ENCODE data around the gene BLTP3A. TPM values are rescaled to one million over a fixed set of nuclear protein-coding genes. Genes with fewer than 3 reads are reported as not detected.
"Not testable (repeated sequence)": the region's sequence is repeated elsewhere in the genome, so short reads cannot be mapped to it uniquely, and the experiment has no call there.

The BLTP3A gene
- total RNA-seq, 1 donor from 2014 or later = 12.9 TPM

GRCh38 chr6:34788111-34788510, 3.8 kb upstream of the BLTP3A start:
- intact Hi-C loops (cut with micrococcal nuclease) = no loop called here

- intact Hi-C loops (cut with micrococcal nuclease) = loop anchor here (2.0 kb wide), 1 partner anchor 264 kb away; no protein-coding TSS in a partner anchor
Observed at GRCh38 chr6:34791164-34791700, 651 bp upstream of the BLTP3A start.

- intact Hi-C loops (cut with micrococcal nuclease) = loop anchor here (1.0 kb wide), 2 partner anchors 36 to 95 kb away; partner anchors contain the start of genes SNRPC and TAF11
Observed at GRCh38 chr6:34792605-34793500, 970 bp downstream of the BLTP3A start.

GRCh38 chr6:34793877-34794276, 2.0 kb downstream of the BLTP3A start:
- intact Hi-C loops (cut with micrococcal nuclease) = loop anchor here (1.0 kb wide), 1 partner anchor 94 kb away; the partner anchor contains the start of gene TAF11

- intact Hi-C loops (cut with micrococcal nuclease) = no loop called here
Observed at GRCh38 chr6:34795836-34796425, 4.0 kb downstream of the BLTP3A start.

- intact Hi-C loops (cut with micrococcal nuclease) = no loop called here
Observed at GRCh38 chr6:34798057-34798456, 6.2 kb downstream of the BLTP3A start.

GRCh38 chr6:34799547-34799946, 7.7 kb downstream of the BLTP3A start:
- intact Hi-C loops (cut with micrococcal nuclease) = no loop called here

GRCh38 chr6:34804543-34804942, 12.7 kb downstream of the BLTP3A start:
- intact Hi-C loops (cut with micrococcal nuclease) = no loop called here

- intact Hi-C loops (cut with micrococcal nuclease) = not testable (repeated sequence)
Observed at GRCh38 chr6:34805074-34805473, 13.2 kb downstream of the BLTP3A start.

- intact Hi-C loops (cut with micrococcal nuclease) = no loop called here
Observed at GRCh38 chr6:34806738-34807453, 15.0 kb downstream of the BLTP3A start.

- intact Hi-C loops (cut with micrococcal nuclease) = not testable (repeated sequence)
Observed at GRCh38 chr6:34808473-34808872, 16.6 kb downstream of the BLTP3A start.

GRCh38 chr6:34809419-34809818, 17.5 kb downstream of the BLTP3A start:
- intact Hi-C loops (cut with micrococcal nuclease) = not testable (repeated sequence)

GRCh38 chr6:34810017-34810882, 18.4 kb downstream of the BLTP3A start:
- intact Hi-C loops (cut with micrococcal nuclease) = no loop called here

GRCh38 chr6:34810936-34811632, 19.2 kb downstream of the BLTP3A start:
- intact Hi-C loops (cut with micrococcal nuclease) = no loop called here

GRCh38 chr6:34813028-34813713, 21.3 kb downstream of the BLTP3A start:
- intact Hi-C loops (cut with micrococcal nuclease) = no loop called here

GRCh38 chr6:34816635-34817301, 24.9 kb downstream of the BLTP3A start:
- intact Hi-C loops (cut with micrococcal nuclease) = no loop called here

- intact Hi-C loops (cut with micrococcal nuclease) = no loop called here
Observed at GRCh38 chr6:34817446-34817845, 25.6 kb downstream of the BLTP3A start.

GRCh38 chr6:34818872-34819570, 27.1 kb downstream of the BLTP3A start:
- intact Hi-C loops (cut with micrococcal nuclease) = not testable (repeated sequence)
